ENCODE data around the gene TBCD. TPM values are rescaled to one million over a fixed set of nuclear protein-coding genes. Genes with fewer than 3 reads are reported as not detected.

TBCD gene
- total and polyA plus RNA-seq, 9 of the 15 experiments (the other 6 are each of a cell fraction or from before 2014, with no cell fraction given): 8.9 to 98.5 (median 28.0) TPM

GRCh38 chr17:82957469-82957795 lies 205.6 kb downstream of the TBCD start:
- ATAC-seq (no peak), DNase-seq (ENCODE audit: extremely low read depth in 1 of 4, low spot score in 3 of 4) (no peak), FAIRE-seq (no peak)
- in situ Hi-C loops (cut with MboI) (no loop called here), intact Hi-C loops (cut with micrococcal nuclease) (no loop called here)
- Histone ChIP-seq H3K9me1 (ENCODE audit: control insufficient read depth, insufficient read depth, low read length) (no peaks in the 10 kb centered on the region), H3K27ac (ENCODE audit: extremely low read depth, low read depth, low read length) (no peak overlapping the region), H3K4me3 (no peak overlapping the region), H4K20me1 (replicated peaks; ENCODE audit: control insufficient read depth, insufficient read depth, low read length) (no peaks in the 10 kb centered on the region), H3K36me3 (ENCODE audit: control insufficient read depth, insufficient read depth, low read length) (peaks cover 6% of the 10 kb centered on the region; the same call in 2 of the 3 replicates), H3K79me2 (ENCODE audit: control insufficient read depth, insufficient read depth, low read length) (no peaks in the 10 kb centered on the region), H3K4me1 (replicated peaks in 1 of 2; ENCODE audit: control insufficient read depth in 2 of 2, insufficient read depth in 2 of 2, low read length in 2 of 2) (peaks cover 0 to 21% of the 10 kb centered on the region in 2 experiments; a peak in 1 of 5 replicates), H2AFZ (ENCODE audit: low read depth, low read length) (no peak overlapping the region), H3K27me3 (ENCODE audit: control insufficient read depth in 2 of 2, insufficient read depth in 2 of 2, low read length in 2 of 2) (no peaks in the 10 kb centered on the region), H3K9me3 (replicated peaks; ENCODE audit: control insufficient read depth, insufficient read depth, low read depth, low read length) (peaks cover 4% of the 10 kb centered on the region), H3K9ac (ENCODE audit: insufficient read depth in 1 of 2, low read depth in 2 of 2, low read length in 2 of 2) (no peak overlapping the region), H3K4me2 (ENCODE audit: insufficient read depth, low read length) (no peak overlapping the region)
- CTCF ChIA-PET (ENCODE audit: low intra/inter-chr PET ratio): no interaction called here
- POLR2A ChIA-PET: no interaction called here
- no TSS peak for BruUV-seq (replicated peaks)
- TF ChIP-seq GTF2A2 (tag; IDR thresholded peaks at IDR 0.05) (no peak), RBM39 (optimal IDR thresholded peaks at IDR 0.05; ENCODE audit: low read depth, low read length) (no peak), CHCHD3 (CRISPR knock-in tag; IDR thresholded peaks at IDR 0.05) (no peak), SOX6 (IDR thresholded peaks at IDR 0.05) (no peak), NKRF (IDR thresholded peaks at IDR 0.05; ENCODE audit: borderline replicate concordance) (no peak), TRIM24 (IDR thresholded peaks at IDR 0.05) (no peak), MXD1 (CRISPR knock-in tag; IDR thresholded peaks at IDR 0.05; ENCODE audit: borderline replicate concordance, poor library complexity, severe bottlenecking) (no peak), CHD1 (IDR thresholded peaks at IDR 0.05; ENCODE audit: low read length) (no peak), PRPF4 (IDR thresholded peaks at IDR 0.05; ENCODE audit: insufficient read depth, low read depth, low read length, poor library complexity, severe bottlenecking) (no peak), ZNF766 (CRISPR knock-in tag; conservative IDR thresholded peaks at IDR 0.05) (no peak), ZNF398 (CRISPR knock-in tag; IDR thresholded peaks at IDR 0.05) (no peak), FOXA3 (CRISPR knock-in tag; conservative IDR thresholded peaks at IDR 0.05 in 1 of 2, IDR thresholded peaks at IDR 0.05 in 1 of 2) (no peak), CXXC5 (CRISPR knock-in tag; IDR thresholded peaks at IDR 0.05) (no peak)
- TF ChIP-seq, protein P1, sequence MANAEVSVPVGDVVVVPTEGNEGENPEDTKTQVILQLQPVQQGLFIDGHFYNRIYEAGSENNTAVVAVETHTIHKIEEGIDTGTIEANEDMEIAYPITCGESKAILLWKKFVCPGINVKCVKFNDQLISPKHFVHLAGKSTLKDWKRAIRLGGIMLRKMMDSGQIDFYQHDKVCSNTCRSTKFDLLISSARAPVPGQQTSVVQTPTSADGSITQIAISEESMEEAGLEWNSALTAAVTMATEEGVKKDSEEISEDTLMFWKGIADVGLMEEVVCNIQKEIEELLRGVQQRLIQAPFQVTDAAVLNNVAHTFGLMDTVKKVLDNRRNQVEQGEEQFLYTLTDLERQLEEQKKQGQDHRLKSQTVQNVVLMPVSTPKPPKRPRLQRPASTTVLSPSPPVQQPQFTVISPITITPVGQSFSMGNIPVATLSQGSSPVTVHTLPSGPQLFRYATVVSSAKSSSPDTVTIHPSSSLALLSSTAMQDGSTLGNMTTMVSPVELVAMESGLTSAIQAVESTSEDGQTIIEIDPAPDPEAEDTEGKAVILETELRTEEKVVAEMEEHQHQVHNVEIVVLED (CRISPR knock-in tag; IDR thresholded peaks at IDR 0.05): no peak
- WGBS (ENCODE audit: insufficient coverage, low coverage, missing lambda C conversion rate): 79% methylated on average over 7 of the region's 8 CpGs
